ENCODE data around the gene MAPK8.

MAPK8 gene

GRCh38 chr10:48358162-48358561, 51.7 kb downstream of the MAPK8 start:
- no peak overlapping the region for H3K9ac ChIP-seq
- no peak overlapping the region for H3K4me2 ChIP-seq
- no peak for TF ChIP-seq Cebpa-rat (IDR thresholded peaks at IDR 0.05)
- no peak overlapping the region for H3K27ac ChIP-seq
- peaks cover 10 to 36% (median 27%) of the 10 kb centered on the region in 11 experiments; a peak in 20 of 22 replicates for H3K9me3 ChIP-seq (replicated peaks in 1 of 11)
- peaks cover 0 to 11% (median 0%) of the 10 kb centered on the region in 10 experiments; a peak in 3 of 20 replicates for H3K4me1 ChIP-seq
- H3K36me3 ChIP-seq, result peaks cover 0 to 7% (median 0%) of the 10 kb centered on the region in 11 experiments; a peak in 1 of 22 replicates
- no peak overlapping the region for H3K4me3 ChIP-seq
- H3K27me3 ChIP-seq, result no peaks in the 10 kb centered on the region
- H4K20me1 ChIP-seq, result peaks cover 4 to 60% (median 56%) of the 10 kb centered on the region in 11 experiments; a peak in 18 of 22 replicates

GRCh38 chr10:48358838-48359237, 52.4 kb downstream of the MAPK8 start:
- no peak overlapping the region for H3K4me2 ChIP-seq
- H3K4me1 ChIP-seq, result peaks cover 0 to 11% (median 1%) of the 10 kb centered on the region in 10 experiments; a peak in 4 of 20 replicates
- no peak overlapping the region for H3K4me3 ChIP-seq
- peaks cover 9 to 30% (median 25%) of the 10 kb centered on the region in 11 experiments; a peak in 20 of 22 replicates for H3K9me3 ChIP-seq (replicated peaks in 1 of 11)
- H3K9ac ChIP-seq, result no peak overlapping the region
- no peaks in the 10 kb centered on the region for H3K27me3 ChIP-seq
- H4K20me1 ChIP-seq, result peaks cover 5 to 65% (median 60%) of the 10 kb centered on the region in 11 experiments; a peak in 18 of 22 replicates
- peaks cover 0 to 7% (median 0%) of the 10 kb centered on the region in 11 experiments; a peak in 1 of 22 replicates for H3K36me3 ChIP-seq
- no peak for TF ChIP-seq Cebpa-rat (IDR thresholded peaks at IDR 0.05)
- no peak overlapping the region for H3K27ac ChIP-seq

- Histone ChIP-seq H3K4me3 (no peak overlapping the region), H3K9ac (no peak overlapping the region), H3K27ac (no peak overlapping the region), H3K4me1 (peaks cover 4 to 17% (median 13%) of the 10 kb centered on the region in 10 experiments; a peak in 17 of 20 replicates), H3K36me3 (0 out of 22 replicates have a peak, but pooled peaks cover 0 to 4% (median 0%) of the 10 kb centered on the region in 11 experiments), H3K4me2 (no peak overlapping the region), H4K20me1 (peaks cover 5 to 77% (median 64%) of the 10 kb centered on the region in 11 experiments; a peak in 18 of 22 replicates), H3K27me3 (no peaks in the 10 kb centered on the region), H3K9me3 (replicated peaks in 1 of 11) (peaks cover 0 to 10% (median 5%) of the 10 kb centered on the region in 11 experiments; a peak in 6 of 22 replicates)
- no peak for TF ChIP-seq Cebpa-rat (IDR thresholded peaks at IDR 0.05)
These were observed 54.7 kb downstream of the MAPK8 start for GRCh38 chr10:48361176-48361575.

GRCh38 chr10:48363617-48364355, 57.3 kb downstream of the MAPK8 start:
- Histone ChIP-seq H3K9me3 (replicated peaks in 1 of 11) (no peaks in the 10 kb centered on the region; a peak in 1 of 22 replicates), H3K9ac (no peak overlapping the region), H4K20me1 (peaks cover 5 to 77% (median 55%) of the 10 kb centered on the region in 11 experiments; a peak in 18 of 22 replicates), H3K4me2 (no peak overlapping the region), H3K36me3 (no peaks in the 10 kb centered on the region; a peak in 1 of 22 replicates), H3K27me3 (no peaks in the 10 kb centered on the region), H3K4me1 (peaks cover 4 to 17% (median 13%) of the 10 kb centered on the region in 10 experiments; a peak in 17 of 20 replicates), H3K27ac (no peak overlapping the region), H3K4me3 (no peak overlapping the region)
- TF ChIP-seq Cebpa-rat (IDR thresholded peaks at IDR 0.05), result no peak

- TF ChIP-seq Cebpa-rat (IDR thresholded peaks at IDR 0.05), result no peak
- H3K9ac ChIP-seq, result no peak overlapping the region
- no peaks in the 10 kb centered on the region; a peak in 1 of 22 replicates for H3K9me3 ChIP-seq (replicated peaks in 1 of 11)
- peak overlapping the region in 7 of 11 experiments; percentile 8 to 51 (median 29); a peak in 8 of 22 replicates for H3K4me2 ChIP-seq
- H3K27ac ChIP-seq, result no peak overlapping the region
- H3K4me3 ChIP-seq, result no peak overlapping the region
- peaks cover 5 to 76% (median 50%) of the 10 kb centered on the region in 11 experiments; a peak in 18 of 22 replicates for H4K20me1 ChIP-seq
- H3K4me1 ChIP-seq, result peaks cover 4 to 17% (median 13%) of the 10 kb centered on the region in 10 experiments; a peak in 17 of 20 replicates
- H3K27me3 ChIP-seq, result no peaks in the 10 kb centered on the region
- H3K36me3 ChIP-seq, result no peaks in the 10 kb centered on the region; a peak in 1 of 22 replicates
These were observed 58.4 kb downstream of the MAPK8 start for GRCh38 chr10:48364659-48365405.

GRCh38 chr10:48365668-48366067, 59.2 kb downstream of the MAPK8 start:
- H3K27me3 ChIP-seq, result no peaks in the 10 kb centered on the region
- no peak overlapping the region for H3K4me3 ChIP-seq
- H3K36me3 ChIP-seq, result peaks cover 0 to 3% (median 0%) of the 10 kb centered on the region in 11 experiments; a peak in 1 of 22 replicates
- H3K4me2 ChIP-seq, result no peak overlapping the region; a peak in 1 of 22 replicates
- no peak overlapping the region for H3K27ac ChIP-seq
- H3K4me1 ChIP-seq, result peaks cover 4 to 16% (median 13%) of the 10 kb centered on the region in 10 experiments; a peak in 17 of 20 replicates
- peaks cover 0 to 4% (median 0%) of the 10 kb centered on the region in 11 experiments; a peak in 3 of 22 replicates for H3K9me3 ChIP-seq (replicated peaks in 1 of 11)
- peaks cover 5 to 67% (median 42%) of the 10 kb centered on the region in 11 experiments; a peak in 18 of 22 replicates for H4K20me1 ChIP-seq
- TF ChIP-seq Cebpa-rat (IDR thresholded peaks at IDR 0.05), result no peak
- H3K9ac ChIP-seq, result no peak overlapping the region

GRCh38 chr10:48366261-48366660, 59.8 kb downstream of the MAPK8 start:
- H4K20me1 ChIP-seq, result peaks cover 5 to 61% (median 36%) of the 10 kb centered on the region in 11 experiments; a peak in 17 of 22 replicates
- no peak overlapping the region for H3K9ac ChIP-seq
- H3K27ac ChIP-seq, result no peak overlapping the region
- H3K9me3 ChIP-seq (replicated peaks in 1 of 11), result peaks cover 0 to 7% (median 2%) of the 10 kb centered on the region in 11 experiments; a peak in 12 of 22 replicates
- peaks cover 4 to 14% (median 11%) of the 10 kb centered on the region in 10 experiments; a peak in 17 of 20 replicates for H3K4me1 ChIP-seq
- H3K36me3 ChIP-seq, result peaks cover 0 to 3% (median 1%) of the 10 kb centered on the region in 11 experiments; a peak in 7 of 22 replicates
- TF ChIP-seq Cebpa-rat (IDR thresholded peaks at IDR 0.05), result no peak
- no peak overlapping the region for H3K4me2 ChIP-seq
- H3K27me3 ChIP-seq, result no peaks in the 10 kb centered on the region
- H3K4me3 ChIP-seq, result no peak overlapping the region

- Histone ChIP-seq H3K4me2 (no peak overlapping the region), H4K20me1 (peaks cover 0 to 35% (median 10%) of the 10 kb centered on the region in 11 experiments; a peak in 9 of 22 replicates), H3K4me3 (no peak overlapping the region), H3K27me3 (no peaks in the 10 kb centered on the region), H3K4me1 (peaks cover 4 to 14% (median 8%) of the 10 kb centered on the region in 10 experiments; a peak in 15 of 20 replicates), H3K27ac (no peak overlapping the region), H3K36me3 (peaks cover 7 to 18% (median 14%) of the 10 kb centered on the region in 11 experiments; a peak in 17 of 22 replicates), H3K9me3 (replicated peaks in 1 of 11) (peaks cover 15 to 30% (median 25%) of the 10 kb centered on the region in 11 experiments), H3K9ac (no peak overlapping the region)
- no peak for TF ChIP-seq Cebpa-rat (IDR thresholded peaks at IDR 0.05)
These were observed 63.0 kb downstream of the MAPK8 start for GRCh38 chr10:48369501-48369900.
